Ecto neural progenitor cell (in vitro differentiated cells): ENCODE results near the gene MGMT.

Source experiments
- DNase-seq: peaks from one replicate; pipeline ENCODE4 v3.0.0-alpha.2; 2018; ENCODE audit warnings: low spot score

MGMT gene

DNA sequence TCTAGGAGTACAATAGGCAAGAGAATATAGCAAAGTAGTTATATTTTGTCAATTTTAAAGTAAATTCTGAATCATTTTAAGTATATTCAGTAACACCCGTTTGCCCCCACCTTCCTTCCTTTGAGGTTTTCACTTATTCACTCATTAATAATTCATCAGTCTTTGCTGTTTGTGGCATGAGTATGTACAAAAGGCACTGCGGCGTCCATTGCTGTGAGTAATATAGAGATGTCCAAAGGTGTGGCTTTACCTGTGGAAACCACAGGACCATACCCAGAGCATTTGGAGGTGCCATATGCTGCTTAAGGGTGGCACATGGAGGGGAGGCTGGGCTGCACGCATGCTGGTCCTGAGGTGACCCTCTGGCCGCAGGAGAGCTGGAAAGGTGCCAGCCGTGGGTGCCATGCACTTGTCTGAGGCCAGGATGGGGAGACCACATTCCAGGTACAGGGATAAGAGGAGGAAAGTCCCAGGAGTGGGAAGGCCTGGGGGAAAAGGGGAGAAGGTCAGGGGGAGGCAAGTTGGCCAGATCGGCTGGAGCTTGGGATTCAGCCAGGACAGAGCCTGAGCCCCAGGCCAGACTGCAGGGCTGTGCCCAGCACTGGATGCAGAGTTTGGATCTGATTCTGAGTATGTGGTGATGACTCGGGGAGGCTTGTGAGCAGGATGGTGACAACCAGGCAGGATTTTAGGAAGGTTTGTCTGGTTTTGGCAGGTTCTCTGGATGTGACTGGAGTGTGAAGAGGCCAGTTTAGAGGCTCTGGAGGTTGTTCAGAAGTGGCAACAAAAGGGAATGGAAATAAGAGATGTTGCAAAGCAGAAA is 223.4 kb downstream of the MGMT start:
- DNase-seq, result no peak

DNA sequence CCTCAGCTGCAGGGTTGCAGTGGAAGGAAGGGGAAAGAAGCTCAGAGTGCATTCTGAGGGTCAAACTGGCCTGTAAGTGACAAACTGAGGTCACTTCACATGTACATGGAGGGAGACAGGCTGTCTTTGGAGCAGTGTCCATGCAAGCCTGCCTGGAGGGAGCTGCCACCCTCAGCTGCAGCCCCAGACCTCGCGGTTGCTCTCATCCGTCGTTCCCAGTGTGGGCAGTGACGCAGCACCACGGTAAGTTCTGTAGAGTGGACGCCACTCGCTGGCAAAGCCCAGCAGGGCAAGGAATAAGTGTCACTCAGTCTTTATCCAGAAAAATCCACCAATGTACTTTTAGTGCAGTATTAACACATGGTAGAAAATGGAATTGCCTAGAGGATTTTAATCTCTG is 225.7 kb downstream of the MGMT start:
- DNase-seq, result no peak

- no peak for DNase-seq
Observed at GRCh38 chr10:129693382-129693781, 226.3 kb downstream of the MGMT start.

DNA sequence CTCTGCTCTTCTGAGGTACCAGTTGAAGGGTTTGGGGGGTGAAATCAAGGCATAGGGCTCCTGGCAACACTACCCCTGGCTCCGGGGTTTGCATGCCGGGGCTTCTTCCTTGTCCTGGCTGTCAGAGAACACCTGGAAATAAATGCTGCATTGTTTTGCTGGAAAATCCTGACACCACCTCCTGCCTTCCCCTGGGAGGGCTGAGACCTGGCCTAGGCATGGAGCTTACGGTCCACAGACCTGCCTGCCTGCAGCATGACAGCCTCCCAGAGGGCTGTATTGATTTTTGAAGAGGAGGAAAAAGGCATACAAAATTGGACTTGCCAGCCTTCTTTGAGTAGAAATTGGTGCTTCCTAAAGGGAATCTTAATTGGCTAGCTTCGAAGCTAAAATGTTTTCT is 227.1 kb downstream of the MGMT start:
- no peak for DNase-seq

- no peak for DNase-seq
Observed at GRCh38 chr10:129694691-129695243, 227.7 kb downstream of the MGMT start.

GRCh38 chr10:129695671-129696070 is 228.6 kb downstream of the MGMT start:
- DNase-seq, result no peak

GRCh38 chr10:129696636-129697035 is 229.6 kb downstream of the MGMT start:
- no peak for DNase-seq

DNA sequence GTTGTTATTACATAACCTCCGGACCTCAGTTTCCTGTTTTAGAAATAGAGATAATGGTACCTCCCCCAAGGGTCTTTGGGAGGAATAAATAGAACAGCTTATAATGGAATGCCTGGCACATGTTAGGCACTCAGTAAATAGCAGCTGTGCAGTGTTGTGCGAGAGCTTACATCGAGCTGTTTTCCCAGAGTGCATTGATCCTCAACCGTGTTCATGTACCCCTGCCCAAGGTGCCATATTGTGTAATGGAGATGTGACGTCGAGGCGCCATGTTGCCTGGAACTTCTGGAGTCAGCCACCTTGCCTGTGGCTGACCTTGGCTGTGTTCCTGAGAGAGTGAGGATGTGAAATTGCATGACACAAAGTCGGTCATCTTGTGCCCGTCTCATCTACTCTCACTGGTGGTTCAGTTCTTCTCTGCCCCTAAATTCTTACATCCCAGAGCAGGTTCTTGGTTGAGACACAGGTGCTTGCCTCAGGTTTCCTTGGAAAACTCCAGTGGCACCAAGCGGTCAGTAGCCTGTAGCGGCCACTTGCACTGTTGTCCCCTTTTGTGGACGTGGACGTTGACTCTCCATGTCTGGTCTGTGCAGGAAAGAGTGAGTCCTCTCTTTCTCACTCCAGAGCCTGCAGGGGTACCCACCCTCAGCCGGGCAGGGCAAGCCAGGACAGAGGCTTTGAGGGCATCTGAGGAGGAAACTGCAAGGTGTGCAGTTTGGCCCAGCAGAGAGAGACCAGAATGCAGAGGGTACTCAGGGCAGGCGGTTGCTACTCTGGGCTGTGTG is 230.6 kb downstream of the MGMT start:
- DNase-seq, result no peak

DNA sequence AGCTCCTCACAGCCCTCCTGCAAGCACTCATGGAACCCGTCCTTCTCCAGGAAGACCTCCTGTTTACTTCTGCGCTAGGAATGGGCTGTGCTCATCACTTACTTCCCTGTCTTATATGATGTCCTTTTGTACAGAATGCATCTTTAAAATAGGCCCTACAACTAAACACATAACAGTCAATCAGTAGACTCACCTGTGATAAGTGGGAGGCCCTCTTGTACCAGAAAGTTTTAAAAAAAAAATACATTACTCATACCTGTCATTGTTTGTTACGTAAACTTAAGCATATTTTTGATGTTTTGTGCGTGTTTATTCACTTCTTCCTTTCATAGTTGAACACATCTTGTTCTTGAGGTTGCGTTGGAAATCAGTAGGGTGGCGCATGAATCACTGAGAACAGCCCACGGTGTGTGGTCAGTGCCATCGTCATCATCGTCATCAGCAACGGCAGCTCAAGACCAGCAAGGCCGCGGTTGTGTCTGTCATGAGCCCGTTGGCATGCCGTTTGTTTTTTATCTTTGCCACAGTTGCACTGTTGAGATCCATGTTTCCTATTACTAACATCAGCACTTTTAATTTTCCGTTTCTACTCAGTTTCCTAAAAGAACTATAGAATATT is 232.8 kb downstream of the MGMT start:
- DNase-seq, result no peak

DNA sequence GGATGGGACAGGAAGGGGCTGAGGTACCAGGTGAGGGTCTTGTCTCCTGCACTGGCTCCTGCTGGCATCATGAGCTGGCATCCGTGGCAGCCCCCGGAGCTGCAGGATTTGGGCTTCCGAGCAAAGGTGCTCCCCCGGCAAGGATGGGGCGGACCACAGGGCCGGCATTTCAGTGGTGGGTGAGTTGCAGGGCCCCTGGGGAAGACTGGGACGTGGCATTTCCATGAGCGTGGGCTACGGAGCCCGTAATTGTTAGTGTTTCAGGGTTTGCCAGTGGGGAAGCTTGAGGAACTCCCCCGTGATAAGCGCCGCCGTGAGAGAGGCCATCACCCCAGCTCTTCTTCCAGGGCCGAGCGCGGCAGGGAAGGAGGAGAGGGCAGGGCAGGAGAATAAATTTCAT is 235.6 kb downstream of the MGMT start:
- DNase-seq, result no peak

- no peak for DNase-seq
Observed at GRCh38 chr10:129703287-129704137, 236.5 kb downstream of the MGMT start.

DNA sequence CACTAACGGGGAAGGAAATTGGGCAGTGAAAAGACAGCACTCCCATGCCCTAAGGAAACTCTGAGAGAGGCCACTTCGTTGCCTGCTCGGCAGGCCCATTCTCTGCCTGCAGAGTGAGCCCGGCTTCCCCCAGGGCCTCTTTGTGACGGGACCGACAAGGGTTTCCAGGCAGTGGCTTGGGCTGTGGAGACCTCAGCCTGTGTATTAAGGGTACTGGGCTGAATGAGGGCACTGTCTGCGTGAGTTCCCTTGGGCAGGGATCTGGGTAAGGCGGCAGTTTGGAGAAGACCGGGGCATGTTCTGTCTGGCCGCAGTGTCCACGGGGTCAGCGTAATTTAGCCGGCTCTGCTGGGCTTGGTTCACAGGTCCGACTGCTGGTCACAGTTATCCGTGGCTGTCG is 237.2 kb downstream of the MGMT start:
- no peak for DNase-seq

GRCh38 chr10:129704786-129705525 is 237.9 kb downstream of the MGMT start:
- DNase-seq, result no peak

GRCh38 chr10:129705676-129706075 is 238.6 kb downstream of the MGMT start:
- DNase-seq, result no peak

DNA sequence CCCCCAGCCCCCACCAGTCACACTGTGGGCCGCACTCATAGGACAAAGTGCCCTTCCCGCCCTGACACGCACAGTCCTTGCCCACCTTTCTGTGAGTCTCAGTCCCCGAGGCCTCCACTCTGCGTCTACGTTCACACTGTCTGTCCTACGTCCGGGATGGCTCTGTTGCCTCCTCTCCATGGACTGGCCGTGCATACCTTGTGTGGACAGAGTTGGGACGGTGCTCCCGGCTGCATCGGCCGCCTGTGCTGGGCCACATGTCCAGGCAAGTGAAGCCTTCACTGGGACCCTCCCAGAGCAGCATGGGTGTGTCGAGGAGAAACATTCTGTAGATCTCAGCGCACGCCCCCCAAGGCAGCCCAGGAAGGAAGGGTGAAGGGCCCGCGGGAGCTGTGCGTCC is 239.0 kb downstream of the MGMT start:
- DNase-seq, result no peak

- no peak for DNase-seq
Observed at GRCh38 chr10:129706523-129706922, 239.5 kb downstream of the MGMT start.

DNA sequence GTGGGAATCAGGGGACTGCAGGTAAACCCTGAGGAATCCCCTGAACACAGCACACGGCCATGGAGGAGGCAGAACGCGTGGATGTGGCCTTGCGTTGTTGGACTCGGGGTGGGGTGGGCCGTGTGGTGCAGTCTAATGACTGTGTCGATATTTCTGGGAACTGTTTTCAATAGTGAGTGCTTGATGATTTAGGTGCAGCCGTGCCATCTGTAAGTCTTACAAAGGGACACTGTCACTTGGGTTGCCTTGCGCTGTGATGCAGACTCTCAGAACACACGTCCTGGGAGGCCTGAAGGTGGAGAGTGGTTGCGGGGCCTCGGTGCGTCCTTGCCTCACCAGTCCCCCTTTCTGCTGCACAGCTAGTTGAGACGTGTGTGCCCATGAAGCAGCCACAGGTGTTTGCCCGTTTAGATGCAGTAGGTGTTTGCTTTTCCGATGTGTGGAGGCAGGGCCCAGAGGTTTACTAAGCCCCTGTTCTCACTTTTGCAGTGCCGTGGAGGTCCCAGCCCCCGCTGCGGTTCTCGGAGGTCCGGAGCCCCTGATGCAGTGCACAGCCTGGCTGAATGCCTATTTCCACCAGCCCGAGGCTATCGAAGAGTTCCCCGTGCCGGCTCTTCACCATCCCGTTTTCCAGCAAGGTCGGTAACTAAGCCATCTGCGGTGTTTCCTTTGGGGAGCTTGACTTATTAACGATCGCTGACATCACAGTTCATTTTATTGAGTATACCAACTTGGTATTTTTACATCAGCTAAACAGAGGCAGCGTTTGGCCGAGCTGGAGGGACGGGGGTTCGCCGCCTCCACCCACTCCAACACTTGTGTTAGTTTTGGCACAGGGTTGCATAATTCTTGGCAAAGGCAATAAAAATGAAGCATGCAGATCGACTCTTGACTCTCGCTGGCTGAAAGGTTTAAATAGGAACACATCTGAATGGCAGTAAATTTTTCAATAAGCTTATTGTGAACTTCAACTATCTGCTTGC is 240.7 kb downstream of the MGMT start:
- DNase-seq, result no peak

- no peak for DNase-seq
Observed at GRCh38 chr10:129709101-129709500, 242.1 kb downstream of the MGMT start.

GRCh38 chr10:129709627-129710509 is 242.8 kb downstream of the MGMT start:
- no peak for DNase-seq
